HG02678 (cell line): ENCODE measurements around the gene SHH.

Experiments
- ATAC-seq: cut with Tn5 transposase; IDR thresholded peaks from one replicate; pipeline ENCODE4 v1.9.1; 2021; ENCODE audit warnings: mild to moderate bottlenecking, moderate library complexity; ENCODE audit not compliant: unreplicated experiment

SHH gene

GRCh38 chr7:155811895-155812761, at the start of gene SHH:
TSS of gene SHH (minus strand) at chr7:155812463. CDS start at chr7:155812122, 341 bp downstream.
- ATAC-seq: no peak

GRCh38 chr7:155861480-155861868, 49.2 kb upstream of the SHH start:
- no peak for ATAC-seq

GRCh38 chr7:155860840-155861479, 48.7 kb upstream of the SHH start:
- ATAC-seq: no peak

GRCh38 chr7:155860461-155860839, 48.2 kb upstream of the SHH start:
- ATAC-seq: no peak

GRCh38 chr7:155858521-155859061, 46.3 kb upstream of the SHH start:
- ATAC-seq: no peak

GRCh38 chr7:155857141-155857540, 44.9 kb upstream of the SHH start:
- ATAC-seq: no peak

- ATAC-seq: no peak
Measured at GRCh38 chr7:155856656-155857055, 44.4 kb upstream of the SHH start.

GRCh38 chr7:155852426-155853301, 40.4 kb upstream of the SHH start:
- ATAC-seq: no peak

GRCh38 chr7:155851892-155852291, 39.6 kb upstream of the SHH start:
- no peak for ATAC-seq

GRCh38 chr7:155850766-155851678, 38.8 kb upstream of the SHH start:
- ATAC-seq: no peak

GRCh38 chr7:155850001-155850436, 37.8 kb upstream of the SHH start:
- ATAC-seq: no peak

GRCh38 chr7:155848691-155849669, 36.7 kb upstream of the SHH start:
- no peak for ATAC-seq

GRCh38 chr7:155847821-155848435, 35.7 kb upstream of the SHH start:
- ATAC-seq: no peak

- ATAC-seq: no peak
Measured at GRCh38 chr7:155846936-155847335, 34.7 kb upstream of the SHH start.

- no peak for ATAC-seq
Measured at GRCh38 chr7:155846156-155846555, 33.9 kb upstream of the SHH start.

- ATAC-seq: no peak
Measured at GRCh38 chr7:155845226-155845625, 33.0 kb upstream of the SHH start.

- ATAC-seq: no peak
Measured at GRCh38 chr7:155844526-155844925, 32.3 kb upstream of the SHH start.

- ATAC-seq: no peak
Measured at GRCh38 chr7:155844019-155844453, 31.8 kb upstream of the SHH start.
